HepG2 (cell line): Measurements from ENCODE around the gene RASD1. TPM values are rescaled to one million over a fixed set of nuclear protein-coding genes. Genes with fewer than 3 reads are reported as not detected.

Source experiments
- ATAC-seq: fragments of 200-7000 bp; cut with Tn5 transposase; 3 replicates; pipeline ENCODE4 v1.9.1; 2020; ENCODE audit warnings: mild to moderate bottlenecking, moderate library complexity
- BruUV-seq: library from RNA; stranded (reverse); fragments of 400-500 nt; replicated peaks from 2 replicates; lab custom pipeline; 2021; lab: Mats Ljungman, UMichigan
- CTCF ChIA-PET: fragments of 300-600 bp; formaldehyde crosslinking; extraction: SDS; loops from one replicate; lab custom pipeline; 2021; ENCODE audit warnings: low total read pairs, inconsistent platforms, low intra/inter-chr PET ratio; lab: Yijun Ruan, JAX
- POLR2A ChIA-PET: fragments of 350-600 bp; sonication (Branson Sonifier 250); formaldehyde crosslinking; loops from one replicate; lab custom pipeline; 2020; ENCODE audit warnings: antibody characterized with exemption, inconsistent platforms; lab: Yijun Ruan, JAX
- DNase-seq: peaks from one replicate; pipeline ENCODE4 v3.0.0-alpha.2; 2015; ENCODE audit warnings: low spot score
- FAIRE-seq: peaks from 3 replicates; lab custom pipeline; 2011; peaks lifted over from hg19 to GRCh38; lab: Jason Lieb, UNC
- H2AFZ ChIP-seq: one replicate; pipeline ENCODE4 v1.6.1; 2011; ENCODE audit warnings: low read length, inconsistent platforms
- H3K27ac ChIP-seq: fragments of 300-600 bp; 3 replicates; pipeline ENCODE4 v1.8.0; 2011; ENCODE audit warnings: mixed run types, mild to moderate bottlenecking, mixed read lengths, low read length, inconsistent platforms; ENCODE audit not compliant: insufficient read depth; ENCODE audit errors: extremely low read length
- H3K27me3 ChIP-seq, 2 experiments: fragments of 200-600 bp in 1 of 2; 2 replicates in 1 of 2; 3 replicates in 1 of 2; pipeline versions ENCODE4 v1.6.0 to v1.8.0; 2011; ENCODE audit warnings: low read length in 2 of 2, mild to moderate bottlenecking in 2 of 2, moderate library complexity in 2 of 2, inconsistent platforms in 1 of 2; ENCODE audit not compliant: insufficient read depth in 2 of 2, control insufficient read depth in 1 of 2
- H3K36me3 ChIP-seq, 2 experiments: fragments of 200-600 bp in 1 of 2; replicated peaks in 1 of 2; 2 replicates in 1 of 2; 3 replicates in 1 of 2; pipeline versions ENCODE4 v1.5.1 to v1.8.0; 2011; ENCODE audit warnings: low read length in 2 of 2, inconsistent platforms in 1 of 2; ENCODE audit not compliant: insufficient read depth in 2 of 2, control insufficient read depth in 1 of 2
- H3K4me1 ChIP-seq: 2 replicates; pipeline ENCODE4 v1.5.1; 2012; ENCODE audit warnings: low read length, inconsistent platforms; ENCODE audit not compliant: insufficient read depth
- H3K4me2 ChIP-seq: 2 replicates; pipeline ENCODE4 v1.6.0; 2011; ENCODE audit warnings: low read depth, low read length, inconsistent platforms
- H3K4me3 ChIP-seq, 3 experiments: fragments of 200-600 bp in 1 of 3; sonication (generic), shearing (Covaris generic) in 1 of 3; replicated peaks in 1 of 3; 2 replicates each; pipeline ENCODE4 v1.5.1; 2011 to 2016; ENCODE audit warnings: low read length in 3 of 3, inconsistent platforms in 2 of 3, low read depth in 2 of 3, mild to moderate bottlenecking in 2 of 3, control low read depth in 1 of 3, mixed read lengths in 1 of 3; ENCODE audit not compliant: insufficient read depth in 1 of 3
- H3K79me2 ChIP-seq: one replicate; pipeline ENCODE4 v1.6.1; 2011; ENCODE audit warnings: low read length, inconsistent platforms; ENCODE audit not compliant: insufficient read depth
- H3K9ac ChIP-seq: 2 replicates; pipeline ENCODE4 v1.6.0; 2011; ENCODE audit warnings: mild to moderate bottlenecking, low read depth, low read length, inconsistent platforms; ENCODE audit not compliant: insufficient read depth
- H3K9me3 ChIP-seq: 2 replicates; pipeline ENCODE4 v1.5.1; 2012; ENCODE audit warnings: mild to moderate bottlenecking, low read length
- H4K20me1 ChIP-seq: 2 replicates; pipeline ENCODE4 v1.6.0; 2011; ENCODE audit warnings: inconsistent platforms, mild to moderate bottlenecking, low read length, moderate library complexity; ENCODE audit not compliant: insufficient read depth
- AKAP8 ChIP-seq: sonication (generic); formaldehyde crosslinking; IDR thresholded peaks from 2 replicates; pipeline ENCODE4 v1.5.1; 2020; ENCODE audit warnings: mild to moderate bottlenecking, missing genetic modification reagents
- CERS6 ChIP-seq: sonication (generic); formaldehyde crosslinking; IDR thresholded peaks from 2 replicates; pipeline ENCODE4 v1.5.0; 2020; ENCODE audit warnings: missing genetic modification reagents
- DDIT3 ChIP-seq: sonication (generic); formaldehyde crosslinking; IDR thresholded peaks from 2 replicates; pipeline ENCODE4 v1.4.0; 2020; ENCODE audit warnings: mild to moderate bottlenecking, missing genetic modification reagents
- EHMT2 ChIP-seq: fragments of 200-600 bp; sonication (generic); IDR thresholded peaks from 2 replicates; pipeline ENCODE4 v1.7.0; 2017; ENCODE audit warnings: antibody characterized with exemption, low read depth, low read length, borderline replicate concordance
- FLYWCH1 ChIP-seq: sonication (generic); formaldehyde crosslinking; IDR thresholded peaks from 2 replicates; pipeline ENCODE4 v1.8.1; 2023; ENCODE audit warnings: mild to moderate bottlenecking, missing genetic modification reagents
- GATA4 ChIP-seq: sonication (generic); IDR thresholded peaks from 2 replicates; pipeline ENCODE4 v1.6.1; 2016; ENCODE audit warnings: antibody characterized with exemption, low read depth, borderline replicate concordance
- JDP2 ChIP-seq: sonication (generic); formaldehyde crosslinking; IDR thresholded peaks from 2 replicates; pipeline ENCODE4 v1.8.1; 2022; ENCODE audit warnings: missing genetic modification reagents, borderline replicate concordance
- KDM4B ChIP-seq: sonication (generic); formaldehyde crosslinking; IDR thresholded peaks from 2 replicates; pipeline ENCODE4 v1.4.0; 2020; ENCODE audit warnings: missing genetic modification reagents
- MAX ChIP-seq: IDR thresholded peaks from 2 replicates; pipeline ENCODE4 v1.6.1; 2012; ENCODE audit warnings: inconsistent platforms
- MYPOP ChIP-seq: sonication (generic); formaldehyde crosslinking; IDR thresholded peaks from 2 replicates; pipeline ENCODE4 v1.8.1; 2023; ENCODE audit warnings: mild to moderate bottlenecking, moderate library complexity, missing genetic modification reagents
- NCOA5 ChIP-seq: sonication (generic); formaldehyde crosslinking; IDR thresholded peaks from 2 replicates; pipeline ENCODE4 v1.4.0; 2020; ENCODE audit warnings: missing genetic modification reagents
- PHB2 ChIP-seq: fragments of 450-650 bp; IDR thresholded peaks from 2 replicates; pipeline ENCODE4 v1.6.1; 2018; ENCODE audit not compliant: partially characterized antibody
- SRSF1 ChIP-seq: fragments of 200-400 bp; formaldehyde crosslinking; optimal IDR thresholded peaks from 2 replicates; pipeline ENCODE3; 2017; ENCODE audit warnings: mild to moderate bottlenecking, low read depth, low read length, moderate library complexity
- SSRP1 ChIP-seq: IDR thresholded peaks from 2 replicates; pipeline ENCODE4 v1.6.1; 2016; ENCODE audit warnings: control low read depth
- TFDP2 ChIP-seq: sonication (generic); formaldehyde crosslinking; IDR thresholded peaks from 2 replicates; pipeline ENCODE4 v1.4.0; 2020; ENCODE audit warnings: missing genetic modification reagents
- ZFP90 ChIP-seq: sonication (generic); formaldehyde crosslinking; IDR thresholded peaks from 2 replicates; pipeline ENCODE4 v1.8.0; 2022; ENCODE audit warnings: missing genetic modification reagents, mild to moderate bottlenecking, inconsistent platforms, borderline replicate concordance
- ZNF143 ChIP-seq: sonication (generic); formaldehyde crosslinking; IDR thresholded peaks from 2 replicates; pipeline ENCODE4 v1.4.0; 2020; ENCODE audit warnings: missing genetic modification reagents
- ZNF451 ChIP-seq: sonication (generic); formaldehyde crosslinking; IDR thresholded peaks from 2 replicates; pipeline ENCODE4 v1.5.0; 2020; ENCODE audit warnings: mild to moderate bottlenecking, missing genetic modification reagents
- ZNF710 ChIP-seq: sonication (generic); formaldehyde crosslinking; IDR thresholded peaks from 2 replicates; pipeline ENCODE4 v1.5.0; 2020; ENCODE audit warnings: mild to moderate bottlenecking, missing genetic modification reagents, borderline replicate concordance
- ZNF780A ChIP-seq: sonication (generic); formaldehyde crosslinking; IDR thresholded peaks from 2 replicates; pipeline ENCODE4 v1.8.0; 2022; ENCODE audit warnings: mild to moderate bottlenecking, missing genetic modification reagents, moderate library complexity
- WGBS: methylation state at CpG from one replicate; pipeline ENCODE4 v1.1.6; 2017; ENCODE audit warnings: low lambda C conversion rate; 5-methylcytosine and 5-hydroxymethylcytosine counted together
- in situ Hi-C: cut with HindIII; loops from 2 replicates; pipeline ENCODE4 v1.10.0; 2017; ENCODE audit warnings: low pct_unique_long_range_greater_than_20kb; ENCODE audit not compliant: extremely low pct_ligation_motif_present
- intact Hi-C: fragments of 100-400 bp; cut with micrococcal nuclease; formaldehyde crosslinking; loops from one replicate; pipeline ENCODE4 v1.10.0; 2022; ENCODE audit not compliant: unreplicated experiment
- polyA plus RNA-seq, 8 experiments: library from polyadenylated mRNA; depleted of rRNA in 3 of 8; stranded (reverse) in 7 of 8; unstranded in 1 of 8; fragments of >200 nt; fragmentation: Illumina TruSeq in 4 of 8; extraction: Trizol in 4 of 8; gene quantifications; 2 replicates each; pipeline versions ENCODE4 v1.2.1 to v1.2.3, GENCODE V29; 2011 to 2016; ENCODE audit warnings: low read depth in 4 of 8, missing spikeins in 1 of 8, mixed read lengths in 1 of 8; ENCODE audit not compliant: insufficient read depth in 1 of 8
- total RNA-seq, 5 experiments: library from RNA; depleted of rRNA; stranded (reverse); fragments of >200 nt; fragmentation: Illumina TruSeq; extraction: Trizol; gene quantifications; 2 replicates each; pipeline ENCODE4 v1.2.3, GENCODE V29; 2016; ENCODE audit warnings: low read depth in 1 of 5

Gene RASD1
- total and polyA plus RNA-seq, 2 of the 13 experiments (the other 11 are each of a cell fraction or from before 2014, with no cell fraction given): 1.6 to 4.2 TPM

GRCh38 chr17:17527956-17528500 is 31.8 kb upstream of the RASD1 start:
- CTCF ChIA-PET: no interaction called here
- 99% methylated on average over 17 of the region's 17 CpGs for WGBS
- Histone ChIP-seq H4K20me1 (peaks cover 20% of the 10 kb centered on the region; the same call in 1 of the 2 replicates), H3K4me2 (no peak overlapping the region), H3K36me3 (no peaks in the 10 kb centered on the region), H3K4me1 (peaks cover 22% of the 10 kb centered on the region), H3K9ac (no peak overlapping the region), H3K9me3 (no peaks in the 10 kb centered on the region), H3K4me3 (no peak overlapping the region), H3K27ac (no peak overlapping the region), H3K79me2 (no peaks in the 10 kb centered on the region), H3K27me3 (no peaks in the 10 kb centered on the region), H2AFZ (no peak overlapping the region)
- ATAC-seq (no peak), DNase-seq (no peak), FAIRE-seq (no peak)
- TF ChIP-seq CERS6 (CRISPR knock-in tag) (no peak), GATA4 (no peak), ZNF710 (CRISPR knock-in tag) (no peak), SSRP1 (CRISPR knock-in tag) (no peak), ZNF143 (CRISPR knock-in tag) (no peak), FLYWCH1 (CRISPR knock-in tag) (no peak), JDP2 (no peak), MAX (no peak), AKAP8 (CRISPR knock-in tag) (no peak), SRSF1 (no peak), ZFP90 (CRISPR knock-in tag) (no peak), ZNF780A (CRISPR knock-in tag) (no peak), KDM4B (CRISPR knock-in tag) (no peak), NCOA5 (CRISPR knock-in tag) (no peak), ZNF451 (CRISPR knock-in tag) (no peak), PHB2 (no peak), EHMT2 (no peak), MYPOP (CRISPR knock-in tag) (no peak), TFDP2 (CRISPR knock-in tag) (no peak), DDIT3 (CRISPR knock-in tag) (no peak)
- POLR2A ChIA-PET: interaction anchor here (1.1 to 2.9 kb wide), 3 partner anchors 11 to 32 kb away, joined by 3 to 13 read pairs (median 10); partner anchors contain the start of gene RASD1
- in situ Hi-C loops: no loop called here
- intact Hi-C loops: no loop called here
- no TSS peak for BruUV-seq
